GM04503 (cell line): ENCODE results near the gene MCF2L2.
"Not testable (repeated sequence)": the region's sequence is repeated elsewhere in the genome, so short reads cannot be mapped to it uniquely, and the experiment has no call there.

Experiments used
- DNase-seq: peaks from one replicate; pipeline ENCODE4 v3.0.0-alpha.2; 2012; ENCODE audit warnings: low read depth

Gene MCF2L2

GRCh38 chr3:183428447-183429211, at the start of gene MCF2L2:
MCF2L2 (minus strand) TSS chr3:183428619; CDS start chr3:183427977, 642 bp downstream.
- DNase-seq, result no peak

- DNase-seq, result no peak
These were observed 49.5 kb upstream of the MCF2L2 start for GRCh38 chr3:183477801-183478456.

- DNase-seq, result not testable (repeated sequence)
These were observed 47.3 kb upstream of the MCF2L2 start for GRCh38 chr3:183475764-183476162.

GRCh38 chr3:183475016-183475763, 46.8 kb upstream of the MCF2L2 start:
- DNase-seq, result no peak

- no peak for DNase-seq
These were observed 45.5 kb upstream of the MCF2L2 start for GRCh38 chr3:183473969-183474368.

GRCh38 chr3:183472155-183472554, 43.7 kb upstream of the MCF2L2 start:
- no peak for DNase-seq

GRCh38 chr3:183468424-183468823, 40.0 kb upstream of the MCF2L2 start:
- DNase-seq, result no peak

- no peak for DNase-seq
These were observed 38.2 kb upstream of the MCF2L2 start for GRCh38 chr3:183466575-183466974.

GRCh38 chr3:183465710-183466109, 37.3 kb upstream of the MCF2L2 start:
- not testable (repeated sequence) for DNase-seq

GRCh38 chr3:183464480-183464879, 36.1 kb upstream of the MCF2L2 start:
- no peak for DNase-seq

- no peak for DNase-seq
These were observed 31.9 kb upstream of the MCF2L2 start for GRCh38 chr3:183460081-183461055.

GRCh38 chr3:183455089-183455488, 26.7 kb upstream of the MCF2L2 start:
- no peak for DNase-seq

GRCh38 chr3:183454064-183454463, 25.6 kb upstream of the MCF2L2 start:
- DNase-seq, result no peak

- DNase-seq, result no peak
These were observed 21.4 kb upstream of the MCF2L2 start for GRCh38 chr3:183449791-183450190.

GRCh38 chr3:183449391-183449790, 21.0 kb upstream of the MCF2L2 start:
- no peak for DNase-seq

GRCh38 chr3:183448369-183449128, 20.1 kb upstream of the MCF2L2 start:
- no peak for DNase-seq

GRCh38 chr3:183447206-183448001, 19.0 kb upstream of the MCF2L2 start:
- DNase-seq, result peak; percentile 32

- no peak for DNase-seq
These were observed 18.4 kb upstream of the MCF2L2 start for GRCh38 chr3:183446838-183447205.

- no peak for DNase-seq
These were observed 16.3 kb upstream of the MCF2L2 start for GRCh38 chr3:183444748-183445147.
